HCEC 1CT (cell line): ENCODE results near the gene ELF5.

ENCODE experiments used
- DNase-seq: peaks from one replicate; pipeline ENCODE4 v3.0.0-alpha.2; 2017

The ELF5 gene

DNA sequence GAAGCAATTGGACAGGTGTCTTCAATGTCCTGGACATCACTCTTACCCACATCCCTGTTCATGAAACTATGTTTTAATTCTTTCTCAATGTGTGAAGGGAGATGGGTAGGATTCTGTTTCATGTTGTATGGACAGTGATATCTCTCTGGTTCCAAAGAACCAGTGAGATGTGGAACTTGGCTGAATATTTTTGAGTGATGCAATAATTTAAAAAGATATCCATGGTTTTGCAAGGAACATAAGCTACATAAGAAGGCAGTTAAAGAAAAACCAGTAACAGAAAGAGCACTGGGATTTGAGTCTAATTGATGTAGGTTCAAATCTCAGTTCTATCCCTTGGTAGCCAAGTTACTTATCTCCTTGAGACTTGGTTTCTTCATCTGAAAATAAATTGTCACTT is 7.7 kb upstream of the ELF5 start:
- DNase-seq, result no peak

DNA sequence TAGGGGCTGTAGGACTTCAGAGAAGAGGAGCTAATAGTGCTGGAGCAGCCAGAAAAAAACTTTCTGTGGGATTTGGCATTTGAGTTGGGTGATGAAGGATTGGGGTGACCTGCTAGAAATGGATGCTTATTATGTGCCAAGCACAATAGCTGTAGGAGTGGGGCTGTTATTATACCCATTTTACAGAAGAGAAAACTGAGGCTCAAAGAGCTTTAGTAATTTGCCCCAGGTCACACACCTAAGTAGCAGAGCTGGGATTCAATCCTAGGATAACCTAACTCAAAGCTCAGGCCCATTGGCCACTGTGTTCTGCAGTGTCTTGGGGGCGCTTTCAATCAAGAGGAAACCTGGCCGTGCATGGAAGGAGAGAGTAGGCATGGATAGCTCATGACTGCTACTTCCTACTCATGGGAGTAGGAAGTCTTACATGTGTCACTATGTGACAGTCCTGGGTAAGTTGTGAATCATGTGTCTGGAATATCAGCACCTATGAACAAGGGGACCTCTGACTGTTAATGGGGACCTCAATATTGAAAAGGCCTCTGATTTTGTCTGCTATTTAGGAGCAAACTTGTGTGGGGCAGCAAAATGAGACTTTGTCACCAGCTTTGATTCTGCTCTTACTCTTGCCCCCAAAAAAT is 6.1 kb upstream of the ELF5 start:
- DNase-seq, result no peak

DNA sequence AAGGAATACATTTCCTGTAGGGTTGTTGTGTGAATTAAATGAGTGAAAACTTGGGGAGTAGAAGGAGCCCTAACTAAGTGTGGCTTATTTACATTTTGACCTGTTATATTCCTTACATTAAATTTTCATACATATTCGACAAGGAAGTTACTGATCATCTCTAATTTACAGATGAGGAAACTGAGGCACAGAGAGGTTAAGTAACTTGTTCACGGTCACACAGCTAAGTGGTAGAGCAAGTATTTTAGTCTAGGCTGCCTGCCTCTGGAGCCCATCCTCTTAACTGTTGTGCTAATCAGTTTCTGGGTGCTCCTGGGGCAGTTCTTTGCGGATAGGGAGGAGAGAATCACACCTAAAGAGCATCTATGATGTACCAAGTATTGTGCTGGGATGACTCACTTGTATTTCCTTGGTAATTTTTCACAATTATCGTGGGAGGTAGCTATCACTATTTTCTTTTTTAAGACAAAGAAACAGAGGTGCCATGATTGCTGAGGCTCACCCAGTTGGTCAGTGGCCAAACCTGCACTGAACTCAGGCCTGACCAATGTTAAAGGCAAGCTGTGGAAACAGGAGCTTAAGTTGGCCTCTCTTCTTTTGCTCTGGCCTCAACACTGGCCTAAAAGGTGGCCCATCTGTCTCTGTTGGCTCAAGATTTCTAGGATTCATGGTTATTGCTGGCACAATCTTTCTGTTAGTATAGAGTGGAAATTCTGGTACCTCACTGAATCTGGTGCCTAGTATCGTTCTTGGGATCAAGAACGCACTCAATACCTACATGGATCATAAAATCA is 2.9 kb upstream of the ELF5 start:
- no peak for DNase-seq

DNA sequence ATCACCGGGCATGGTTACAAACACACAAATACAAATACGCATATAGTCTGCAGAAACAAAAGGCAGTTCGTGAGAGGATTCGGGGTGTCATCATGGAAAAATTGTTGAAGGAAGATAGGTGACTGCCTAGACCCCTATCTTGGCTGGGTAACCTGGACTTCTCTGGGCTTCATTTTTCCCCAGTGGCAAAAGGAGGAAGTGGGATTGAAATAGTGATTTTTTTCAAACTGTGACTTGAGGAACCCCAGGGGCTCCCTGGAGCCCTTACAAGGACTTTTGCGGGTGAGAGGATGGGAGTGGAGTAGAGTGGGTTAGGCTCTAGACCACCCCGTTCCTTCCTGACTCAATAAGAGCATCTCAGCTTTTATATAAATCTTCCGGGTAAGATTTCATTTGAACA is 1.0 kb upstream of the ELF5 start:
- DNase-seq, result no peak

DNA sequence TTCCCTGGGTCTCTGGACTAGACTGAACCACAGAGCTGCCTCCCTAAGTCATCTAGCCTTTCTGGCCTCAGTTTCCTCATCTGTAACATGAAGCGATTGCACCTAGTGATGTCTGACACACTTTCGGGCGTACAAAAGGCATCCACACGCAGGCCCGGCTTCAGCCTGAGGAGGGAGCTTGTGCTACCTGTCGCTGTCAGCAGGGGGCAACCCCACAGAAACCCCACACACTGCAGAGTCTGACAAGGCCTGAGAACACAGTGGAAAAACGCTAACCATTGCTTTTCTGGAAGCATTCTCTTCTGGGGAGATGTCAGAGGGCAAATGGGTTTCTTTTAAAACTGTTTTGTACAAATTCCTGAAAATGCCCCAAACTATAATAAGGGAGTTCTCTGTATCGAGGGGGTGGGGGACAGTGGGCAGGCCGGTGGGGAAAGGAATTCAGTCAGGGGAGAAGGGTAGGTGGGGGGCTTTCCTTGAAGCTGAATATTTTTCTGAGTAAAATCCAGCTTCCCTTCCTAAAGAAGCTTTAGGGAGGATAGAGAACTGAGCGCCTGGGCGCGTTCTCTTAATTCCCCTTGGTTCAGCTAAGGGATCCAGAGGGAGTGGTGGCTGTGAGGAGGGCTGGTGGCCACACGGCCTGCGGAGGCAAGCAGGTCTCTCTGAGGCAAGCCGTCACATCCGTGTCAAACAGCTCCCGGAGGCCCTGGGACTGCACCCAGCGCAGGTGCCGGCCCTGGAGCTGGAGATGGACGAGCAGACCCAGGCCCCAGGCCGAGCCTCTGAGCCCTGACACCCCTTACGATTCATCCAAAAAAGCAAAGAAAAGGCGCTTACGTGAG is 533 bp downstream of the ELF5 start:
- peak; percentile 48 for DNase-seq

DNA sequence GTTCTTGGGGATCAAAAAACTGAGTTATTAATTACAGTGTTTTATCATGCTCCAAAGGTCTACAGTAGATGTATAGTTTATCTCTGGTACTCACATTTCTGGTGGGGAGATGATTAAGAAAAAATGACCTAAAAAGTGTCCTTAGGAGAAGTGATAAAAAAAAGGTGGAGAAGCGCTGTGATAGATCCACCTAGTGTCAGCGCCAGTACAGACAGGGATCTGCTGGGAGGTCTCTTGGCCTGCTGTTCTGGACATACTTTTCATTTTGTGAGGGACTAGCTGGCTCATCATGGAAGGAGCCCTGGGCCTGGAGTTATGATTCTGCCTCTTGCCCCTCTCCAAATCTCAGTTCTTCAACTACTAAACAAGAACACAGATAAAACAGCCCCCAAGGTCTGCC is 2.9 kb downstream of the ELF5 start:
- no peak for DNase-seq

DNA sequence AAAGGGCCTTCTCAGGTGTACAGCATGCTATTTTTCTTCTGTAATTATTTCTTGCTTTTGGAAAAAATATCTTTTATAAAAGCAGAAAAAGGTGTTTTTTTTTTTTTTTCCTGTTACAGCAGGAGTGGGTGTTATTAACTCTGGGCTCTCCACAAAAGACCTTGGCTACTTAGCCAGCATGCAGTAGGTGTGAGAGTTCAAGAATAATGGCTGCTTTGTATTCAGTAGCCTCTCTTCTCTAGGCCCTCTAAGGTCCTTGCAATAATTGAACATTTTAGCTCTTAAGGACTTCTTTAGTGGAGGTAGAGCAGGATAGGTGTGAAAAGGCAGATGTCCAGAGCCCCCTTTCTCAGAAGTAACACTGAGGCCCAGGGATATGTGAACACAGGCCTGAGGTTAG is 3.4 kb downstream of the ELF5 start:
- DNase-seq, result no peak

DNA sequence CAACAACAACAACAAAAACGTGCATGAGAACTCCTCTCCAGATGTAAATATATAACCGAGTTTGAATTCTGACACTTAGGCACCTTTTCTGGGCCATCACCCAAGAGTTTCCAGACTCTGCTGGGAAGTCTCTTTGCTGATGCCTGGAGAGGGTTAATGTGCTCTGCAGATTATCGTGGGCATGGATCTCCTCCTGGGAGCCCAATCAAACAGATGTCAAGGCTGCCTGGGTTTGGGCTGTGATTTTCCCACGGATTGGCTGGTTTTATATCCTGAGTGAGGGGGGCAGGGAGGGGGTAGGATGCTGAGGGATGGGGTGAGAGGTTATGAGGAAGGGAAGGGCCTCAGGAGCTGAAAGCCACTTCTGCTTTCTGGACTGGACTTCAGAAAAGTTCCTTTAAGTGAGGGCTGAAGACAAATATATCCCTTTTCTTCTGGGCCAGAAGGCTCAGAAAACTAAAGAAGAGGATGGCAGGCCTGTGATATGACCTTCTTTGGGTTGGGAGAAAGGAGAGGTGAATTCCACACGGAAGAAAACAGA is 4.2 kb downstream of the ELF5 start:
- DNase-seq, result no peak

DNA sequence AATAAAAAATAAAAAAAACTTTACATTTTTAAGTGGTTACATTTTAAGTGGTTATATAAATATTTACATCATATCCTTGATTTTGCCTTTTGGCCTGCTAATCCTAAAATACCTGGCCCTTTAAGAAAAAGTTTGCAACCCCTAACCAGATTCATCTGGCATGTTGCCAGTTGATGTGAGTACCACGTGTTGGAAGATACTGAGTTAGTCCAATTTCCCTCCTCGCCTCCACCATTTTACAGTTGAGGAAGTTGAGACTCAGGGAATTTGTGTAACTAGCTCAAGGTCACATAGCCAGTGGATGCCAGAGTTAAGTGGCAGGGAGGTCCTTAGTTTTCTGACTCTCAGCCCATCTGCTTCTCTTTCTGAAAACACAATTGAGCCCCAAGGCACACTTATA is 5.1 kb downstream of the ELF5 start:
- no peak for DNase-seq

DNA sequence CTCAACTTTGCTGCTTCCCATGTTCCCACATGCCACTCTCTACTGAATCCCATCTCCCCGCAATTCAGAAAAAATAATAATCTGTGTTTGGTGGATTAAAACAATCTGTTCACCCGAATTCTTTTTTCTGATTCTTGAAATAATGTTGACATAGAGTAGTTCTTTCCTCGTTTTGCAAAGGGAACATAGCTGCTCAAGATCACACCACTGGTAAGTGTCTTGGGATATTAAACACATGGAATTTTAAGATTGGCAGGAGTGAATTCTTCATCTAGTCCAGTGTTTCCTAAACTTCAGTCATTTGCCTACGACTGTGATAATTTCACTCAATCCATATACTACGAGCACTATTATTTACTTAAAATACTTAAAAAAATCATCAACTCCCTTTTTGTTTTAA is 6.0 kb downstream of the ELF5 start:
- no peak for DNase-seq

DNA sequence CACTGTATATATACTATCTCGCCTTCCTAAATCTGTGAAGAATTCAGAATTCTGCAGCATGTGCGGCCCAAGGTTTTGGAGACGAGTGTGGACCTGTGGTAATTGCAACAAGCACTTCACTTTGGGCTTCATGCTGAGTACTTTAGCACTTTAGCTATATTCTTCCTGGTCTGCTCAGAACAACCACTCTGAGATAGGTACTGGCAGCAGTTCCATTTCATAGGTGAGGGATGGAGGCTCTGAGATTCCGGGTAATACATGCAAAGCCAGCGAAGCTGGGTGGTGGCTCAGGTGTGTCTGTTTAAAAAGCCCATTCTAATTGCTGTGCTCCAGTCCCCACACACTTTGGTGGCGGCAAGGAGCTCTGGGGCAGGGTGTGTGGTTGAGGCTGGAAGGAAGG is 6.4 kb downstream of the ELF5 start:
- no peak for DNase-seq

DNA sequence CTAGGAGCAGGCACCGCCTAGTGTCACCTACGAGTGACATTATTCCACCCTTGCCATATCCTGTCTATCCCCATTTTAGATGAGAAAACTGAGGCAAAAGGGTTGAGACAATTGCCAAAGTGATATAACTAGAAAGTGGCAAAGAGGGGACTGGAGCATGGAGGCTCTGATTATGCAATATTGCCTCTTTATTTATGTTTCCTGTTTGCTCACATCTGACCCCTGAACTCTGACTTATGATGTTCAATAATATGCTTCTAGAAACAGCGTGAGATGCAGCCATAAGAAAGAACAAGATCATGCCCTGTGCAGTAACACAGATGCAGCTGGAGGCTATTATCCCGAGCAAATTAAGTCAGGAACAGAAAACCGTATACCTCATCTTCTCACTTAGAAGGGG is 7.7 kb downstream of the ELF5 start:
- no peak for DNase-seq

DNA sequence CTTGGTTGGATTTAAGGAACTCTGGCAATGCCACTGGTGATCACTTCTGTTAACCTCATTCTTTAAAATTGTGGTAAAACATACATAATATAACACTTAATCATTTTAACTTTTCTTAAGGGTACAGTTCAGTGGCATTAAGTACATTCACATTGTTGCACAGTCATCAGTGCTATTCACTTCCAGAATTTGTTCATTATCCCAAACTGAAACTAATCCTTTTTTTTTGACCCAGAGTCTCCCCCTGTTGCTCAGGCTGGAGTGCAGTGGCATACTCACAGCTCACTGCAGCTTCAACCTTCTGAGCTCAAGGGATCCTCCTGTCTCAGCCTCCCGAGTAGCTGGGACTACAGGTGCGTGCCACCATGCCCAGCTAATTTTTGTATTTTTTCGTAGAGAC is 10.6 kb downstream of the ELF5 start:
- DNase-seq, result peak; percentile 22

DNA sequence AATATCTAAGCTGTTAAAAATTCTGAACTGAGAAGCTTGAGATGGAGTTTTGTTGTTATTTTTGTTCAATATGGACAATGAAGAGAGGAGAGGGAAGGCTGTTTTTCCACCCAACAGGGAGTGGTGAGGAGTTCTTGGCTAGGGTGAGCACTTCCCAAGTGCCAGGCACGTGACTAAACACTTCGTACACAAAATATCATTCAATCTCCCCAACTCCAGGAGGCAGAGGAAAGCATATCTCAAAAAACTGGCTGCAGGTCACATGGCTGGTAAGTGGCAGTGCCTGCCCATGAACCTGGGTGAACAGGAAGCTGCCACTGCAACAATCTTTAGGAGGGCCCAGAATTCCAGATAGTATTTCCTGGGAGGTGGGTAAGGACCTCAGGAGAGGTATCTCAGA is 11.6 kb downstream of the ELF5 start:
- DNase-seq, result peak; percentile 13

DNA sequence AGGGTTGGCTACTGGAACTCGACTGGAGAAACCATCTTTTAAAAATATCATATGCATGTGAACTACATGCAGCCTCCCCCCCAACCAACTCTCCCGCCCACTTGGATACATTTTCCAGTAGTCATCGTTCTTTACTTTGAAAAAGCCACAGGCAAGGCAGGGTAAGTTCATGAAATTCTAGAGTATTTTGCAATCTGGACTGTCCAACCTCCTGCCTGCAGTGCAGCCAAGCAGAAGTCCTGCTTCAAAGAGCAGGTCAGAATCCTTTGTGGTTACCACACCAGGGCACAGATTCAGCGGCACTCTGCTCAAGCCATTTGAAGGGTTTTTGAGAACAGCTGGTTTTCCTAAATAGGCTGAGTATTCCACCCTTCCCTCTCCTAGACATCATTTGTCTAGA is 12.1 kb downstream of the ELF5 start:
- peak; percentile 79 for DNase-seq

DNA sequence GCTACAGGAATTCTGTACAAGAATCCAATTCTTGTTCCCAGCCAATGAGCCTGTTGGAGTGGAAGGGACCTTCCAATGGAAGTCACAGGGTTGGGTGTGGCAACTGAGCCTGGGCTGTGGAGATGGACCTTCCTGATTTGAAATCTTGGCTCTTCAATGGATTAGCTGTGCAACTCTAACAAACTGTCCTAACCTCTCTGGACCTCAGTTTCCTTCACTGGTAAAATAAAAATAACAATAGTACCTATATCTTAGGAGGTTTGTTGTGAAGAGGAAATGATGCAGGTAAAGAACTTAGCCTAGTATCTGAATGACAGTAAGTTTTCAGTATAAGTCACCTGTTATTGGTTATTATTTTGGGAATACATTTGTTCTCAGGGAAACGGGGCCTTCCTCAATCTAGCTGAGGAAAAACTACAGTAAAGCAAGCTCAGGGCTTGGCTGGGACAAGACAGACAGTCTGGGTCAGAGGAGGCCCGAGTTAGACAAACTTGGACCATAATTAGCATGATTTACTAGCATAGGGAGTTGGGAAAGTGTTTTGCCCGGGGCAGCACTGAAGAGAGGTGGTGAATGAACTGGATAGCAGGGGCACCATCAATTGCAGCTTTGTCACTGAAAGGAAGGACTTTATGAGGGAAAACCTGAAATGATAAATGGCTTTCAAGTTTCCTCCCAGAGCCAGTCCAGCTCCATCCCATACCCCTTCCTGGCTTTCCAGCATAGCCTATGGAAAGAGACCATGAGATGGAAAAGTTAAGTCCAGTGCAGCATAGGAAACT is 13.7 kb downstream of the ELF5 start:
- no peak for DNase-seq

DNA sequence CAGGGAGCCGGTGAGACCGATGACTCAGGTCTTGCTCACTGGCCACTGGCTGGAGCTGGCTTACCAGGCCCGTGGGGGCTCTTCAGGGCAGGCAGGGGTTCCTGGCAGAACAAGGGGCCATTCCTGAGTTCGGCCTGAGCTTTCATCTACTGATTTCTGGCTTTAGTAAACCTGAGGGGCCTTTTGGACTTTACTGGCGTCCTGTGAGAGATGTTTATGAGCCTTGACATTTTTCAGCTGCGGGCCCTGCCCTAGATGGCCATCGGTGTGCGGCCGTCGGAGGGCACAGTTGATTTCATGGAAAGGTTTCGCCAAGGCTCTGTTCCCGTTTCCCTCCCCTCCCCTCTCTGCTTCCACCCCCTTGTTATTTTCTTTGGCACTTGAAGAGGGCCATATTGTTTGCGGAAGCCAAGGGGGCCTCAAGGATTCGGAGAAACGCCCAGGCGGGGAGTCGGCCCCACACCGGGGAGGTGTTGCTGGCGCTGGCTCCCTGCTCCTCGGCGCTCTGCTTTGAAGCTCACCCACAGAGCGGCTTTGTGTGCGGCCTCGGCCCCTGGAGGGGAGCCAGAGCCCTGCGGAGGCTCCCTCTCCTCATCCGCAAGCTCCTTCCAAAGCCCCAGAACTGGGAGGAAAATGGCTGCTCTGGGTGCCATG is 17.7 kb downstream of the ELF5 start:
- no peak for DNase-seq

DNA sequence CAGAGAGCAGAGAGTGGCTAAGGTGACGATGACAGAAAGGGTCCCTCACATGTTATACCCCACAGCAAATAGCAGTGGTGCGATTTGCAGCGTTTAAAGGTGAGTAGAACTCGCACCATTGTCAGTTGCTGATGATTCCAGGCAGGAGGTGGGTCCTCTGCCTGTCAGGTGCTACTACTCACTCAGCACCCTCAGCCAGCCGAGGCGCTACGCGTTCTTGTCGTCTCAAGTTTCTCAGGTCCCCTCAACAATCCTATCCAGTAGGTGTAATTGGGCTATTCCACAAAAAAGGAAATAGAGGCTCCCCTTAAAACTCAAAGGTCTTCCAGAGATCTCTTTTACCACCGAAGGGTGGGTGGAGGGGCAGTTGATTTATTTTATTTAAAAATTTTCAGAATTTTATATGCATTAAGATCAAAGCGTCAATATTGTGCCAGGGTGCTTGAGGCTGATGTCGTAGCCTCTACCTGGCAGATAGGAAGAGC is 18.3 kb downstream of the ELF5 start:
- DNase-seq, result no peak

DNA sequence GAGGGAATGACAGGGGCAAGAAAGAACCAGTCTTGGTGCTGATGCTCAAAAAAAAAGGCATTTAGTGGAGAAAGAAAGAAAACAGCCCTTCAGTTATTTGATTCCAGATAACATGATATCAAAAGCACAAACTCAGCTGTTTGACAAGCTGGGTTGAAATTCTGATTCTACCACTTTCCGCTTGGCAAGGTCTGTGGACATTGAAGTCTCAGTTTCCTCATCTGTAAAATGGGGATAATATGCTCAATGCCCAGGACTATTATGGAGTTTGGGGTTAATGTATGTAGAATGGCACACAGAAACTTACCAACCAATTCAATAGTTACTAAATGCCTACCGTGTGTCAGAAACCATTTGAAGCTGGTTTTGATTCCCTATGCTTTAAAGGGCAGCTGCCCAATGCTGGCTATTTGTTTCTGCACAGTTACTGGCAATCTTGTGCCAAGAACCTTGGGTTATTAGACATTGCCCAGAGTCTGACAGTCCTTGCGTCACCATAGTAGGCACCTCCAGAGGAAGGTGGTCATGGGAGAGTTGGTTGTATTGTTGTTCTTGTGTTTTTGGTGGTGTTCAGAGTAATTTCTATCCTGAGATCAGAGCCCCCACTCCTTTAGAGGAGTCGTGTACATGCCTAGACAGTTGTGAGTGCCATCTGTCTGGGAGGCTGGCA is 19.5 kb downstream of the ELF5 start:
- no peak for DNase-seq

DNA sequence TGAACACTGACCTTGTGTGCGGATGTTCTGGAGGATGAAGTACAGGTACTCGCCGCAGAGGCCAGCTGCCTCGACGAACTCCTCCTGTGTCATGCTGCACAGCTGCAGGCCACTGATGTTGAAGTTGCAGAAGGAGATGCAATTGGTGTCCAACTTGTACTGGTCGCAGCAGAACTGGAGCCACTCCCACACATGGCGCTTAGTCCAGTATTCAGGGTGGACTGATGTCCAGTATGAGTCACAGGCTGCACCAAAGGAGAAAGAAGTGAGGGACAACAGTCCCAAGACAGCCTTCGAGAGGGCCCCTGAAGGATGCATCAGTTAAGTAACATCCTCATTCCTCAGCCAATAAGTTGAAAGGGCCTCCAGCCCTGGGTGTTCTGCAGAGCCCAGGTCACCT is 20.1 kb downstream of the ELF5 start:
- DNase-seq, result no peak

DNA sequence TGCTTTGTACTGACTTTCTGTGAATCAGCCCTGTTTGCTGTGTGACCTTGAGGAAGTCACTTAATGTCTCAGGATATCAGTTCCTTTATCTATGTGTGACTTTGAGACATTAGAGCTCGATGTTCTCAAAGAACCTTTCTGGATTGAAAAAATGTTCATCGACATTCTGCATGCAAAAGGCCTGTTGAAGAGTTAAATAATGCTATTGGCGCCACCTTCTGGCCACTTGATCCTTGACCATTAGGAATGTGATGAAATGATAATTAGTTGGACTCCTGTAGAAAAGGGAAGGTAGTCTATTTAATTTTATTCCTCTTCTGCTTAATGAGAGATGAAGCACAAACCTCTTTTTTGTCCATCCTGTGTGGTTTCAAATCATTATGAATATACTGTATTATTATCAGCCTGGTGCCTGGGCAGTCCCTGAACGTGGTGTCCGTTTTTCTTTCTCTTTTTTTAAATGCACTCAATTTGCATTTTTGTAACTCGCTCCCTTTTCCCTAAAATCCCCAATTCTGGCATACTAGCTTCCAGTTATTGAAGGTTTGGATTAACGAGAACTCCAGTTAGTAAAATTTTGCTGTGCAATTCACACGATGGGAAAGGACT is 20.7 kb downstream of the ELF5 start:
- peak; percentile 51 for DNase-seq
